GM18867 (cell line): ENCODE measurements around the gene RNASEH2B.

Source experiments
- ATAC-seq: cut with Tn5 transposase; IDR thresholded peaks from one replicate; pipeline ENCODE4 v1.9.1; 2021; ENCODE audit warnings: mild to moderate bottlenecking, moderate library complexity; ENCODE audit not compliant: unreplicated experiment

Gene RNASEH2B

GRCh38 chr13:50934735-50935435 lies 25.3 kb downstream of the RNASEH2B start:
- ATAC-seq, result no peak

- no peak for ATAC-seq
Measured at GRCh38 chr13:50936679-50937078, 27.1 kb downstream of the RNASEH2B start.

GRCh38 chr13:50940509-50940908 lies 30.9 kb downstream of the RNASEH2B start:
- no peak for ATAC-seq

DNA sequence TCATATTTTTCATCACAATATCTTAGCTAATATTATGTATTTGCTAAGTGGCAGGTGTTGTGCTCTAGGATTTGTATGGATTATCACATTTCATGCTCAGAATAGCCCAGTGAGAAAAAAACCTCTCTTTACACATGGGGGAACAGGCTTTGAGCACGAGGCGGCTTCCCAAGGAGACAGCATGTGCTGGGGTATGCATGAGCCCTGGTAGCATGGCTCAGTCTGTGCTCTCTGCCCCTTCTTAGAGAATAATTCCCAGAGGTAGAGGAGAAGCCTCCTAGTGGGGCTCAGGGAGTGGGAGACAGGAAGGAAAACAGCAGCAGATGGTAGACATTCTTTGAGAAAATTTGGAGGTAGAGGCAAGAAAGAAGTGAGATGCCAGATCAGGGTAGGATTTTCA lies 31.6 kb downstream of the RNASEH2B start:
- no peak for ATAC-seq

DNA sequence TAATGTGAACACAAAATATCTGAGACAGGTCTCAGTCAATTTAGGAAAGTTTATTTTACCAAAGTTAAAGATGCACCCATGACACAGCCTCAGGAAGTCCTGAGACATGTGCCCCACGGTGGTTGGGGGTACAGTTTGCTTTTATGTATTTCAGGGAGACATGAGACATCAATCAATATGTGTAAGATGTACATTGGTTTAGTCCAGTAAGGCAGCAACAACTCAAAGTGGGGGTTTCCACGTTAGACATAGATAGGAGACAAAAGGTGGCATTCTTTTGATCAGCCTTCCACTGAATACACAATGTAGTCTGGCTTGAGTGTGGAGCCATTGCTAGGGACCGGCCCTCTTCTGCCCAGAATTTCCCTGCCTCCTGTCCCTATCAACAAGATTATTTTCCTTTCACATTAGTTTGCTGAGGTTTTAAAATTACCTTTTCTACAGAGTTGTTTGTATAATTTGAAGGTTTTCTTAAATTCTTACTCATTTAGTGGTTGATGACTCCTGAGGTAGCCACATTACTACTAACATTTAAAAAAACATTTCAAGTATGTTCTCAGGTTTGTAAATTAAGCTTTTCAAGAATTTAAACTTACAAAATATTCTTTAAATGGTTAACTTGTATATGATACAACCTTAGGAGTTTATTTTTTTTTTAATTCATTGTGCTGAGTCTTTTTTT lies 33.2 kb downstream of the RNASEH2B start:
- no peak for ATAC-seq

DNA sequence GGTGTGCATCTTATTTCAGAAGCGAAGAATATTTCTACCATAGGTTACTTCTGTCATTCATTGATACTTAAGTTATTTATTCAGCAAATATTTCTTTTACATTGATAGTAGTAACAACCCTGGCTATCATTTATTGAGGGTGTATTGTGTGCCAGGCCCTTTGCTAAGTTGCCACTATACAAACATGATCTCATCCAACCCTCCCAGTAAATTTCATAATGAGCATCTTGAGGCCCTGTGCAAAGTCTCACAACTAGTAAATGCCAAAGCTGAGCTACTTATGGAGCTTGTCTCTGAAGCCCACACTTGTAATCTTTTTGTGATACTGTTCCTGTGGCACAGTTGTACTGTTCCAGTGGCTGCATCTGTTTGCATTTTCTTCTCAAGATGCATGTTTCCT lies 36.1 kb downstream of the RNASEH2B start:
- no peak for ATAC-seq

DNA sequence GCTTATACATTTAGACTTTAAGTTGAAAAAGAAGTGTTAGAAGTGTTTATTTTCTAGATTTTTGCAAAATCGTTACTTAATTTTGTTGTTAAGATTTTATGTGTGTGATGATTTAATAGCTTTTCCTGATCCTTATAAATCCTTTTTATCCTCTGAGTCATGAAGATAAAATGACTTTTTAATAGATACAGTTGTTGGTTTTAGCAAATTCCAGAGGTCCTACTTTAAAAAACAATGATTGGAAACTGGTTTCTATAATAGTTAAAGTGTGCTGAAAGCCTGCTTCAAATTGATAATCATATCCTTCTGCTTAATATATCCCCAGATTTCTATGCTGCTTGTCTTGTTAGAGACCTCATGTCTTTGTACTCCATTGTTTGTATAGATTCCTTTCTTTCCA lies 39.0 kb downstream of the RNASEH2B start:
- ATAC-seq, result no peak

GRCh38 chr13:50950849-50951248 lies 41.3 kb downstream of the RNASEH2B start:
- no peak for ATAC-seq

- no peak for ATAC-seq
Measured at GRCh38 chr13:50951366-50951765, 41.8 kb downstream of the RNASEH2B start.

DNA sequence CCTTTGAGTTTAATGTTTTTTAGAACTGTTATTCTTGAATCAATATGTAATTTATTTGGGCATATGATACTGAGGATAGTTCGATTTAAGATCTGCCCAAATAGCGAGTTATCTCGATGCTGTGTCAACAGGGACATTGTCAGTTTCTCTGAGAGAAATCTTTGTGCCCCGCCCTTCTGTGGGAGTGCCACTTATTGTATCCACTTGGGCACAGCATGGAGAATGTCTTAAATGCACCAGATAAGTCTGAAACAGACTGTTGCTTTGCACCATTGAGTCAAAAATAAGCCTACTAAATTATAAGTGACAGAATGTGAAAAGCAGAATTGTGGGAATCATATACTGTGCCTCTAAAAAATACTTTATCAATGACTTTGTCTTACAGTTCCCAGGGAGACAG lies 45.6 kb downstream of the RNASEH2B start:
- no peak for ATAC-seq

- no peak for ATAC-seq
Measured at GRCh38 chr13:50955798-50956197, 46.2 kb downstream of the RNASEH2B start.

GRCh38 chr13:50957620-50958019 lies 48.0 kb downstream of the RNASEH2B start:
- no peak for ATAC-seq

DNA sequence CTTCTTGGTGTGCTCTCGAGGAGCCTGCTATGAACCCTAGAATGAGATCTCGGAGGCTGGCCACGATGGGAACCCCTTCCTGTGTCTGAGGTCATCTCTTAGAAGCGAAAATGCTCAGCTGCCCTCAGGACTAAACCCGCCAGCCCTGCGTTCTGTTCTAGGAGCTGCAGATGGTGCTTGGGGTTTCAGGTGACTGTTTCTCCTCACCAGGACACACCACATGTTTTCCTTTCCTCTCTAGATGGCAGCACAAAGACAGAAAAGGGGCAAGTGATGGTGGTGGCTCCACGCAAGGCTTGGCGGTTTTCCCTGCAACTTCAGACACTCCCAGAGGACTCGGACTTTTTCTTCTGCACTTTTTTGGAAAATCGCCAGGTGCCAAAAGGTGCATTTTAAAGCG lies 60.1 kb downstream of the RNASEH2B start:
- ATAC-seq, result no peak

- ATAC-seq, result no peak
Measured at GRCh38 chr13:50970956-50971355, 61.4 kb downstream of the RNASEH2B start.

GRCh38 chr13:50974268-50974667 lies 64.7 kb downstream of the RNASEH2B start:
- no peak for ATAC-seq

GRCh38 chr13:50979187-50979586 lies 69.6 kb downstream of the RNASEH2B start:
- no peak for ATAC-seq

GRCh38 chr13:50981686-50982085 lies 72.1 kb downstream of the RNASEH2B start:
- no peak for ATAC-seq

GRCh38 chr13:50989476-50989875 lies 79.9 kb downstream of the RNASEH2B start:
- ATAC-seq, result no peak

DNA sequence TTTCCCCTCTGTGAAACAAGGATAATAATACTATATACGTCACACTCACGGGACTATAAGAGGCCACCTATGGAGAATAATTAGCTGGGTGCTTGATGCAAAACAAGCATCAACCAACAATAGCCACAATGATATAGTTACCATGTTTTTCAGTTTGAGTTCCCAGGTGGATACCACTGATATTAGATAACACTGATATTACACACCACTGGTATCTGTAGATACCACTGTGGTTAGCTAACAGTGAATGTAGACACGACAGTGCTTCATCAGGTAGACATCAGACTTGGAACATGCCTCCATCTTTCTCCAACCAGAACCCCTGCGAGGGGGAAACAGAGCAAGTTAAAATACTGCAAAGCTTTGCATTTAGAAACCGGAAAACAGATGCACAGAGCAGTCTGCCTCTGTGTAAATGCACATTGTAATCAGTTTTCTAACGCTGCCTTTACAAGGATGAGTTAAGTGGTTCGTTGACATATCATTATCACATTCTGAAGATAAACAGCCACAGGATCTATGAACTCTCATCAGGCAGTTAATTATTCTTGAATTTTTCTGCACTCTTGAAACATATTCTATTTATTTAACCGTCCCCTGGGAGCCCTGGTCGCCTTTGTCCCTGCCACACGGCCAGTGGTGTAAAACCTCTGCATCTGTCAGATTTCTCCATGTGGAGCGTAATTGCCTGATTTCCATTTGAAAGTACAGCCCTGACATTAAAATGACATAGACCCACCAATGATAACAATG lies 80.7 kb downstream of the RNASEH2B start:
- ATAC-seq, result no peak

- no peak for ATAC-seq
Measured at GRCh38 chr13:50990818-50991506, 81.4 kb downstream of the RNASEH2B start.
